Jurkat, Clone E6-1 (cell line): ENCODE data around the gene TRABD2A. TPM values are rescaled to one million over a fixed set of nuclear protein-coding genes. Genes with fewer than 3 reads are reported as not detected.
"Not testable (repeated sequence)": the region's sequence is repeated elsewhere in the genome, so short reads cannot be mapped to it uniquely, and the experiment has no call there.

Experiments used
- DNase-seq: peaks from one replicate; pipeline ENCODE4 v3.0.0-alpha.2; 2011; ENCODE audit warnings: low read depth, low spot score
- H3K4me3 ChIP-seq: 2 replicates; pipeline ENCODE4 v1.5.1; 2011; ENCODE audit warnings: mild to moderate bottlenecking, low read length, control low read depth, moderate library complexity
- polyA plus RNA-seq: library from polyadenylated mRNA; unstranded; fragments of >200 nt; gene quantifications from one replicate; pipeline ENCODE4 v1.2.1, GENCODE V29; 2012; ENCODE audit warnings: missing spikeins; ENCODE audit not compliant: insufficient read length, insufficient read depth

The TRABD2A gene
- 1.5 TPM for polyA plus RNA-seq

DNA sequence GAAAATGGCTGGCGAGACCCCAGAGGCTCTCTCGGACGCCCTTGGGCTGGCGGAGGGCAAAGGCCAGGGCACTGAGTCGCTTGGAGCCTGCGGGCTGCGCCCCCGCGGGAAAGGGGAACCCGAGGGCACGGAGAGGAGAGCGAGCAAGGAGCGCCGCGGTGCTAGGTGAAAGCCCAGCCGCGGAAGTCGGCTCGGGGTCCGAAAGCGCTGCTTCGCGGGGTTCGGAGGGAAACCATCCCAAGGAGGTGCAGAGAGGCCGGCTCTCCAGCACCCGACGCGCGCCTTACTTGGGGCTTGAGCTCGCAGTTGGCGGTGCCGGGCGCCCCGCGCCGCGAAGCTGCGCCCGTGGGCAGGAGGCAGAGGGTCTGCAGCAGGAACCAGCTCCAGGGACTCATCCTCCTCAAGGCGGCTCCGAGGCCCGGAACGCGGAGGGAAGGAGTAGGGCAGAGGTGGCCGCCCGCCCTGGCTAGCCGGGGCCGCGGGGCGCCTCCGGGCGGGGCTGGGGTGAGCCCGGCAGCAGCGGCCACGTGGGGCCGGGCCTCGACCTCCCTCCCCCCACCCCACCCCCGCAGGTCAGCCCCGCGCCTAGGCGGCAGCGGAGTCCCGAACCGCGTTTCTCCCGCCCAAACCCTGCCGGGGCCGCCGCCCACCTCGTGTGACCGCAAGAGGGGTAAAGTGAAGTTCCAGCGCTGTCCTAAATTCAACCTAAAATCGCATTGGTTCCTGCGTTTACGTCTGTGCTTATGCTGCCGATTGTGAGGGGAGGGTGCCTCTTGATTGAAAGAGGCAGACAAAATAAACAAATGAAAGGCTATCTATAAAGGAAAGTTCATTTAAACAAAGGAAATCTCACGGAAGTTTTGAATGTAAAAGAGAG, at the start of gene TRABD2A:
Gene TRABD2A, minus strand, starts transcription at position 440 of the 877 bp plus-strand sequence. Its CDS starts 45 bp downstream, at position 395.
- no peak for DNase-seq
- H3K4me3 ChIP-seq: peak within 1 kb of the TSS; percentile 44

DNA sequence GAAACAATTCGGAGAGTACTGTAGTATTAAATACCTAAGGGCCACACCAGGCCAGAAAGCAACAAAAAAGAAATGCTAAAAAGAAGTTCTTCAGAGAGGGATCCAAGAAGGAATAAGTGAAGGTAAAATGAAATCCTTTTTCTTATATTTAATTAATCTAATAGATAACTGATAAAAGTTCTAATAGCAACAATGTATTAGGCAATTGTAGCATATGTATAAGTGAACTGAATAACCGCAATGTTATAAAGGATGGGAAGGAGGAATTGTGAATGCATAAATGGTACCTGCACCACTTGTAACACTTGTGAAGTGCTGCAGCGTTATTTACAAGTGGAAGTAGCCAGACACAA, 46.4 kb upstream of the TRABD2A start:
- no peak for DNase-seq
- H3K4me3 ChIP-seq: no peak overlapping the region

DNA sequence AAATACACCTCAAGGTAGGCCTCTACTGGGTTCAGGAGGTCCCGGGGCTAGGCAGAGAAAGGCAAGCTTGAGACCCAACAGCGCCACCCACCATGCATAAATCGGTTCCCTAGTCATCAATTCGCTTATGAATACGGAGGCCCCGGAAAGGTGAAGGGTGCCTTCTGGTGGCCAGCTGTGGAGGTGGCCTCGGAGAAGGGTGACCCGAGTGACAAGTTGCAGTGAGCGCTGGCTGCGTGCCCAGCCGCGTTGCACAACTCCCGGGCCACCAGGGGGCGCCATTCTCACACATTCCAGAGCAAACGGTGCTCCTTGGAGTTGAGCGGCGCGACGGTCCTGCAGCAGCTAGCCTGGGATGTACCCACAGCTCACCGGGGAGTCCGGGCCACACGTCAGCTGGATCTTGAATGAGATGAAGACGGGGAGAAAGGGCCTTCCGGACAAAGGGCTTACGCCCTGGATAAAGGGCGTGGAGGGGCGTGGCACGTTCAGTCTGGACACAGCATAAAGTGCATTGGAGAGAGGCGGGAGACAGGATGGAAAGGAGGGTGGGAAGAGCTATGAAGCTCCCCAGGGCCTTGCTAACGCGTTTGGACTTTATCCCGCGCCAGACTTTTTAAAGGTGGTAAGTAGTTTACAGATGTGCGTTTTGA, 45.0 kb upstream of the TRABD2A start:
- peak; percentile 88 for DNase-seq
- peak overlapping the region; percentile 39 for H3K4me3 ChIP-seq

GRCh38 chr2:84925336-84925723, 44.4 kb upstream of the TRABD2A start:
- DNase-seq: no peak

DNA sequence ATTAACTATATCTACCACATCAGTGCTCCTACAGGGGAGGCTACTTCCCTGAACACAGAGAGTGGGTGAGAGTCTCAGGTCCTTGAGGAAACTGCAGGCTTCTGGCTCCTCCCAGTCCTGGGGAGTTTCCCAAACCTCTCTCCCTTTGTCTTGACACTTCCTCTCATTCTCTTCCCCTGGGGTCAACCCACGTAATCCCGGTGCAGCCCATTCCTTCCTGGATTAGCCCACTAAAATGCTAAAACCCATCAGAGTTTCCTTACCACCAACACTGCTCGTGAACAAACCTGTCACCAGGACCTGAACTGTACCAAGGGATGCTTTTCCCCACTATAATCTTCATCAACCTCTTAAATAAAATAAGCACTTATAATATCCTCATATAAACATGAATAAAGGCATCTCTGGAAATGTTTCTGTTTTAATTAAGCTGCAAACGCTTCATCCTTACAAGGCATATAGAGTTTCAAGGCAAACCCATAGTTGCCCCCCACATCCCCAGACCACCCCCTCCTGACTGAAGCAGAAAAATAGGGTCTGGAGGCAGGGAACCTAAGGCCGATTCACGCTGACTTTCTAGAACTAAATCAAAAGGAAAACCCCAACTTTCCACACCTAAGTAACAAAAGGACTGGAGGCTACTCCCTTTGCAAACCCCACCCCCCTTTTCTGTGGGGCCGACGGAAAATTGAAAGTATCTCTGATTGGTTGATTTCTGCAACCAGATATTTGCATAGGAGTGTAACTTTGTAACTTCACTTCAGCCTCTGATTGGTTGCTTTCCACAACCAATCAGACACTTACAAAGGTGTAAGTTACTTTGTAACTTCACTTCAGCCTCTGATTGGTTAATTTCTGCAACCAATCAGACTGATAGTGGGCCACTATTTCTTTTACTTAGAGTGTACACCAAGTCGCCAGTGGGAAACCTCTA, 43.6 kb upstream of the TRABD2A start:
- H3K4me3 ChIP-seq: no peak overlapping the region
- peak; percentile 50 for DNase-seq

More at GRCh38 chr2:84925336-84925723, 44.4 kb upstream of the TRABD2A start:
- H3K4me3 ChIP-seq: no peak overlapping the region

GRCh38 chr2:84923009-84923408, 42.1 kb upstream of the TRABD2A start:
- no peak overlapping the region for H3K4me3 ChIP-seq
- no peak for DNase-seq

DNA sequence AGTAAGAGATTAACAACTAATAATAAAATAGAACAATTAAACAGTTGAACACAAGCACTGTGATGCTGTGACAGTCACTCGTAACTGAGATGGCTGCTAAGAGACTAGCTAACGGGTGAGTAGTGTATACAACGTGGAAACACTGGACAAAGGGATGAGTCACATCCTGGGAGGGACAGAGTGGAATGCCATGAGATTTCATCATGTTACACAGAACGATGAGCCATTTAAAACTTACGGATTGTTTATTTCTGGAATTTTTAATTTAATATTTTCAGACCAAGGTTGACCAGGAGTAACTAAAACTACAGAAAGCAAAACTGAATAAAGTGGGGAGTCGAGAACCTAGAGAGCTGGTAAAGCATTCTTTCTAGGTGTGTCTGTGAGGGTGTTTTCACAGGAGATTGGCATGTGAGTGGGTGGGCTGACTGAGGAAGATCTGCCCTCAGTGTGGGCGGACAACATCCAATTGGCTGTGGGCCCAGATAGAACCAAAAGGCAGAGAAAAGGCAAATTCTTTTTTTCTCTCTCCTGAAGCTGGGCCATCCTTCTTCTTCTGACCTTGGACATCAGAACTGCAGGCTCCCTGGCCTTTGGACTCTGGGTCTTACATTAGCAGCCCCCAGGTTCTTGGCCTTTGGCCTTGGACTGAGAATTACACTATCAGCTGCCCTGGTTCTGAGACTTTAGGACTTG, 39.1 kb upstream of the TRABD2A start:
- H3K4me3 ChIP-seq: no peak overlapping the region
- DNase-seq: no peak

GRCh38 chr2:84918430-84918829, 37.5 kb upstream of the TRABD2A start:
- DNase-seq: no peak
- no peak overlapping the region for H3K4me3 ChIP-seq

GRCh38 chr2:84917821-84918220, 36.9 kb upstream of the TRABD2A start:
- not testable (repeated sequence) for DNase-seq, H3K4me3 ChIP-seq

GRCh38 chr2:84915675-84916074, 34.8 kb upstream of the TRABD2A start:
- not testable (repeated sequence) for H3K4me3 ChIP-seq, DNase-seq

GRCh38 chr2:84914334-84914733, 33.5 kb upstream of the TRABD2A start:
- DNase-seq: no peak
- no peak overlapping the region for H3K4me3 ChIP-seq

- H3K4me3 ChIP-seq: no peak overlapping the region
- no peak for DNase-seq
Observed at GRCh38 chr2:84912984-84913383, 32.1 kb upstream of the TRABD2A start.

GRCh38 chr2:84911135-84911678, 30.3 kb upstream of the TRABD2A start:
- H3K4me3 ChIP-seq: no peak overlapping the region

DNA sequence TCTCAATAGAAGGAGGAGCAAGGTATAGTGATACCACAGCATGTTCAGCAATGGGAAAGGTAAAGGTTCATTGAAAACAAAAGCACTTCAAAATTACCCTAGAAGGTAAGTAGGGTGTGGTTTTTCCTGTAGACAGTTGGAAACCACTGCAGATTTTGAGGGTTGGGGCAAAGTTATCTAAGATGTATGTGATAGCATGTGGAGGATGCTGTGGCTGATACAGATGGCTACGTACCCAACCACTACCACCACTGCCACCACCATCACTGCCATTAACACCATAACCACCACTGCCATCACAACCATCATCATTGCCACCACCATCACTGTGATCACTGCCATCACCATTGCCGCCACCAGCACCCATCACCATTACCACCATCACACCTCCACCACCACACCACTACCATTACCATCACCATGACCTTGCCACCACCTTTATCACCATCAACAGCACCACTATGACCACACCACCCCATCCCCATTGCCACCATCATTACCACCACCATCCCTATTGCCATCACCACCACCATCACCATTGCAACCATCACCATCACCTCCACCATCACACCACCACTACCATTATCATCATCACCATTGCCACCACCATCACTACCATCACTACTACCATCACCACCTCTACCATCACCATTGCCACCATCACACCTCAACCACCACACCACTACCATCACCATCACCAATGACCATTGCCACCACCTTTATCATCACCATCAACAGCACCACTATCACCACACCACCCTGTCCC, 28.2 kb upstream of the TRABD2A start:
- H3K4me3 ChIP-seq: no peak overlapping the region
- peak; percentile 88 for DNase-seq

More at GRCh38 chr2:84911135-84911678, 30.3 kb upstream of the TRABD2A start:
- no peak for DNase-seq

- DNase-seq: peak; percentile 72
Observed at GRCh38 chr2:84906900-84907714, 26.2 kb upstream of the TRABD2A start.

GRCh38 chr2:84906108-84906899, 25.4 kb upstream of the TRABD2A start:
- DNase-seq: no peak
- peak overlapping the region; percentile 79 for H3K4me3 ChIP-seq

More at GRCh38 chr2:84906900-84907714, 26.2 kb upstream of the TRABD2A start:
- peak overlapping the region; percentile 79 for H3K4me3 ChIP-seq
